Muscle layer of colon (tissue), 2 donors: ENCODE measurements around the gene BCL7C.
"Not testable (repeated sequence)": the region's sequence is repeated elsewhere in the genome, so short reads cannot be mapped to it uniquely, and the experiment has no call there.

ENCODE experiments used
- H3K27ac ChIP-seq: one replicate; pipeline ENCODE4 v1.7.0; 2013; ENCODE audit warnings: low read depth, mild to moderate bottlenecking, low read length, moderate library complexity
- H3K27me3 ChIP-seq, 2 donors: one replicate each; pipeline ENCODE4 v1.7.0; 2013; ENCODE audit warnings: low read length in 2 of 2, mild to moderate bottlenecking in 2 of 2; ENCODE audit not compliant: insufficient read depth in 2 of 2, control insufficient read depth in 1 of 2
- H3K36me3 ChIP-seq: one replicate; pipeline ENCODE4 v1.7.0; 2013; ENCODE audit warnings: mild to moderate bottlenecking, low read length; ENCODE audit not compliant: insufficient read depth
- H3K4me1 ChIP-seq: one replicate; pipeline ENCODE4 v1.7.0; 2013; ENCODE audit warnings: mild to moderate bottlenecking, low read length; ENCODE audit not compliant: insufficient read depth
- H3K4me3 ChIP-seq, 2 donors: one replicate each; pipeline ENCODE4 v1.7.0; 2013; ENCODE audit warnings: low read length in 2 of 2, low read depth in 1 of 2, mild to moderate bottlenecking in 1 of 2, moderate library complexity in 1 of 2
- H3K9ac ChIP-seq: one replicate; pipeline ENCODE4 v1.7.0; 2013; ENCODE audit warnings: low read length
- H3K9me3 ChIP-seq: one replicate; pipeline ENCODE4 v1.7.0; 2013; ENCODE audit warnings: mild to moderate bottlenecking, low read length
- donor health status: abdominal sarcoma.
- donor health status: Adenocarcinoma of cecum.

The BCL7C gene

GRCh38 chr16:30892670-30893416 lies 1.0 kb downstream of the BCL7C start:
- Histone ChIP-seq H3K36me3 (peaks cover 19% of the 10 kb centered on the region), H3K9me3 (no peaks in the 10 kb centered on the region), H3K9ac (peak overlapping the region; percentile 61), H3K27me3 (no peaks in the 10 kb centered on the region), H3K27ac (peak overlapping the region; percentile 81), H3K4me3 (peak overlapping the region; percentile 57 to 62), H3K4me1 (peaks cover 38% of the 10 kb centered on the region)

- not testable (repeated sequence) for H3K27ac ChIP-seq, H3K27me3 ChIP-seq, H3K9me3 ChIP-seq, H3K4me3 ChIP-seq, H3K9ac ChIP-seq
- Histone ChIP-seq H3K36me3 (peaks cover 24% of the 10 kb centered on the region), H3K4me1 (peaks cover 31% of the 10 kb centered on the region)
Measured at GRCh38 chr16:30891043-30891823, 2.6 kb downstream of the BCL7C start.

GRCh38 chr16:30889721-30890120 lies 4.2 kb downstream of the BCL7C start:
- peaks cover 38% of the 10 kb centered on the region for H3K36me3 ChIP-seq
- no peaks in the 10 kb centered on the region for H3K27me3 ChIP-seq
- H3K9ac ChIP-seq, result no peak overlapping the region
- peaks cover 16% of the 10 kb centered on the region for H3K4me1 ChIP-seq
- H3K9me3 ChIP-seq, result no peaks in the 10 kb centered on the region
- H3K4me3 ChIP-seq, result no peak overlapping the region
- no peak overlapping the region for H3K27ac ChIP-seq

- Histone ChIP-seq H3K27ac (no peak overlapping the region), H3K27me3 (no peaks in the 10 kb centered on the region), H3K4me1 (peaks cover 11% of the 10 kb centered on the region), H3K36me3 (peaks cover 43% of the 10 kb centered on the region), H3K4me3 (no peak overlapping the region), H3K9me3 (no peaks in the 10 kb centered on the region), H3K9ac (no peak overlapping the region)
Measured at GRCh38 chr16:30888856-30889499, 4.9 kb downstream of the BCL7C start.

- H3K27me3 ChIP-seq, result no peaks in the 10 kb centered on the region
- H3K36me3 ChIP-seq, result peaks cover 45% of the 10 kb centered on the region
- H3K4me3 ChIP-seq, result no peak overlapping the region
- H3K27ac ChIP-seq, result no peak overlapping the region
- H3K9ac ChIP-seq, result no peak overlapping the region
- no peaks in the 10 kb centered on the region for H3K9me3 ChIP-seq
- peaks cover 8% of the 10 kb centered on the region for H3K4me1 ChIP-seq
Measured at GRCh38 chr16:30887927-30888326, 6.0 kb downstream of the BCL7C start.

- Histone ChIP-seq H3K4me3 (no peak overlapping the region), H3K27ac (no peak overlapping the region), H3K9me3 (no peaks in the 10 kb centered on the region), H3K27me3 (no peaks in the 10 kb centered on the region), H3K36me3 (peaks cover 47% of the 10 kb centered on the region), H3K9ac (no peak overlapping the region), H3K4me1 (no peaks in the 10 kb centered on the region)
Measured at GRCh38 chr16:30886145-30886544, 7.7 kb downstream of the BCL7C start.

GRCh38 chr16:30885196-30885595 lies 8.7 kb downstream of the BCL7C start:
- H3K9ac ChIP-seq, result no peak overlapping the region
- no peaks in the 10 kb centered on the region for H3K9me3 ChIP-seq
- H3K4me3 ChIP-seq, result no peak overlapping the region
- H3K27ac ChIP-seq, result no peak overlapping the region
- H3K36me3 ChIP-seq, result peaks cover 45% of the 10 kb centered on the region
- H3K4me1 ChIP-seq, result no peaks in the 10 kb centered on the region
- no peaks in the 10 kb centered on the region for H3K27me3 ChIP-seq

- no peak overlapping the region for H3K9ac ChIP-seq
- H3K36me3 ChIP-seq, result peaks cover 45% of the 10 kb centered on the region
- H3K4me3 ChIP-seq, result no peak overlapping the region
- H3K27me3 ChIP-seq, result no peaks in the 10 kb centered on the region
- no peaks in the 10 kb centered on the region for H3K9me3 ChIP-seq
- no peak overlapping the region for H3K27ac ChIP-seq
- H3K4me1 ChIP-seq, result no peaks in the 10 kb centered on the region
Measured at GRCh38 chr16:30884760-30885159, 9.1 kb downstream of the BCL7C start.

- Histone ChIP-seq H3K36me3 (peaks cover 34% of the 10 kb centered on the region), H3K27me3 (no peaks in the 10 kb centered on the region), H3K9ac (no peak overlapping the region), H3K4me1 (no peaks in the 10 kb centered on the region), H3K4me3 (no peak overlapping the region), H3K9me3 (no peaks in the 10 kb centered on the region), H3K27ac (no peak overlapping the region)
Measured at GRCh38 chr16:30882429-30883310, 11.2 kb downstream of the BCL7C start.

GRCh38 chr16:30876867-30877266 lies 17.0 kb downstream of the BCL7C start:
- no peak overlapping the region for H3K9ac ChIP-seq

More at GRCh38 chr16:30876867-30877266, 17.0 kb downstream of the BCL7C start:
- no peaks in the 10 kb centered on the region for H3K36me3 ChIP-seq
- H3K27me3 ChIP-seq, result no peaks in the 10 kb centered on the region
- H3K9me3 ChIP-seq, result no peaks in the 10 kb centered on the region
- H3K4me3 ChIP-seq, result peak overlapping the region; percentile 59 to 73
- H3K27ac ChIP-seq, result peak overlapping the region; percentile 73
- H3K4me1 ChIP-seq, result peaks cover 15% of the 10 kb centered on the region
